Sigmoid colon (tissue), 7 donors: ENCODE results near the gene SLC5A5. TPM values are rescaled to one million over a fixed set of nuclear protein-coding genes. Genes with fewer than 3 reads are reported as not detected.
A peak's percentile ranks its signal among the peaks of the same experiment; 100 is the strongest.

Experiments
- DNase-seq: peaks from one replicate; pipeline ENCODE4 v3.0.0-alpha.2; 2019
- H3K27ac ChIP-seq, 4 donors: fragments of 200-600 bp; sonication (generic); one replicate each; pipeline ENCODE4 v1.5.1; 2016 to 2019; ENCODE audit warnings: mild to moderate bottlenecking in 1 of 4
- H3K27me3 ChIP-seq, 3 donors: fragments of 200-600 bp; sonication (generic); one replicate each; pipeline ENCODE4 v1.5.1; 2019; ENCODE audit warnings: mild to moderate bottlenecking in 1 of 3
- H3K36me3 ChIP-seq, 4 donors: fragments of 200-600 bp; sonication (generic); one replicate each; pipeline ENCODE4 v1.5.1; 2016 to 2019
- H3K4me1 ChIP-seq, 4 donors: fragments of 200-600 bp; sonication (generic); one replicate each; pipeline ENCODE4 v1.5.1; 2017 to 2019
- H3K4me3 ChIP-seq, 4 donors: fragments of 200-600 bp; sonication (generic); one replicate each; pipeline ENCODE4 v1.5.1; 2017 to 2019; ENCODE audit warnings: mild to moderate bottlenecking in 2 of 4, moderate library complexity in 1 of 4
- H3K9me3 ChIP-seq, 4 donors: fragments of 200-600 bp in 3 of 4; sonication (generic) in 3 of 4; one replicate each; pipeline versions ENCODE4 v1.5.1 to v1.6.1; 2013 to 2019
- EP300 ChIP-seq, 4 donors: sonication (generic); formaldehyde crosslinking; IDR thresholded peaks; one replicate each; pipeline ENCODE4 v1.6.1; 2017; ENCODE audit warnings: antibody characterized with exemption in 4 of 4
- POLR2A ChIP-seq, 2 donors: fragments of 450-650 bp; IDR thresholded peaks; one replicate each; pipeline ENCODE4 v1.6.1; 2016; ENCODE audit warnings: antibody characterized with exemption in 2 of 2, mild to moderate bottlenecking in 2 of 2, moderate library complexity in 2 of 2
- POLR2AphosphoS5 ChIP-seq, 4 donors: sonication (generic); formaldehyde crosslinking; IDR thresholded peaks; one replicate each; pipeline ENCODE4 v1.6.1; 2017; ENCODE audit warnings: antibody characterized with exemption in 4 of 4
- WGBS, 2 donors: extraction: QIAGEN DNeasy Blood & Tissue Kit; methylation state at CpG; one replicate each; pipeline ENCODE4 v1.1.7; 2013; 5-methylcytosine and 5-hydroxymethylcytosine counted together
- intact Hi-C: fragments of 100-400 bp; cut with DNase I; formaldehyde crosslinking; loops from one replicate; pipeline ENCODE4 v1.15.1; 2023
- polyA plus RNA-seq, 3 donors: library from polyadenylated mRNA; stranded (reverse); fragments of 200-250 nt; gene quantifications; one replicate each; pipeline ENCODE4 v1.2.3, GENCODE V29; 2013
- total RNA-seq, 4 donors: library from RNA; depleted of rRNA; stranded (reverse); fragments of >200 nt; gene quantifications; one replicate each; pipeline ENCODE4 v1.1.0, GENCODE V29; 2016
- TF ChIP-seq, protein P1 (sequence below), 4 experiments: fragments of 450-650 bp in 3 of 4; fragments of 200-600 bp in 1 of 4; IDR thresholded peaks; one replicate each; pipeline ENCODE4 v1.5.1; 2016 to 2019; ENCODE audit warnings: antibody characterized with exemption in 4 of 4, mild to moderate bottlenecking in 3 of 4, moderate library complexity in 2 of 4
- donor health status: healthy with polysubstance abuse.
- donor health status: Bipolar disorder and iron deficiency.
- donor health status: healthy.

Gene SLC5A5
- total and polyA plus RNA-seq, 7 donors = 0.13 to 0.60 TPM; not detected in 5

DNA sequence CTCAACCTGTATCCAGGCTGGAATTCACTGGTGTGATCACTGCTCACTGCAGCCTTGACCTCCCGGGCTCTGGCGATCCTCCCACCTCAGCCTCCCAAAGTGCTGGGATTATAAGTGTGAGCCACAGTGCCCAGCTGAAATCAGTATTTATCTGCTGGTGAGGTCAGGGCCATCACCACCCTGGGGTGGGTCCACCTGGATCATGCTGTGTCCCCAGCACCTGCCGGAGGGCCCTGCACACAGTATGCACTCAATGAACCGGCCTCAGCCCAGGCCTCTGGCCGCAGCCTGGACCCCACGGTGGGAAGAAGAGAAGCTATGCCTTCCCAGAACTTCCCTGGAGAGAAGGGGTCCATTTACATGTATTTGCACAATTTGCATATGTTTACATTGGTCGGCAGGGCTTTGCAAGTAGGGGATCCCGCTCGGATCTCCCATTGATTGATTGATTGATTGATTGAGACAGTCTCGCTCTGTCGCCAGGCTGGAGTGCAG lies 2.6 kb upstream of the SLC5A5 start:
- no peaks in the 10 kb centered on the region for H3K9me3 ChIP-seq
- WGBS, 2 donors = 69 to 74% methylated on average over 11 of the region's 11 CpGs
- peaks cover under 1 to 20% (median 9%) of the 10 kb centered on the region in 4 donors for H3K36me3 ChIP-seq
- no peak overlapping the region for H3K4me3 ChIP-seq
- H3K27me3 ChIP-seq = peaks cover 33 to 46% (median 43%) of the 10 kb centered on the region in 3 donors
- DNase-seq = no peak
- no peak overlapping the region for H3K27ac ChIP-seq
- H3K4me1 ChIP-seq = peaks cover 0 to 20% (median 18%) of the 10 kb centered on the region in 4 donors
- TF ChIP-seq, protein P1, sequence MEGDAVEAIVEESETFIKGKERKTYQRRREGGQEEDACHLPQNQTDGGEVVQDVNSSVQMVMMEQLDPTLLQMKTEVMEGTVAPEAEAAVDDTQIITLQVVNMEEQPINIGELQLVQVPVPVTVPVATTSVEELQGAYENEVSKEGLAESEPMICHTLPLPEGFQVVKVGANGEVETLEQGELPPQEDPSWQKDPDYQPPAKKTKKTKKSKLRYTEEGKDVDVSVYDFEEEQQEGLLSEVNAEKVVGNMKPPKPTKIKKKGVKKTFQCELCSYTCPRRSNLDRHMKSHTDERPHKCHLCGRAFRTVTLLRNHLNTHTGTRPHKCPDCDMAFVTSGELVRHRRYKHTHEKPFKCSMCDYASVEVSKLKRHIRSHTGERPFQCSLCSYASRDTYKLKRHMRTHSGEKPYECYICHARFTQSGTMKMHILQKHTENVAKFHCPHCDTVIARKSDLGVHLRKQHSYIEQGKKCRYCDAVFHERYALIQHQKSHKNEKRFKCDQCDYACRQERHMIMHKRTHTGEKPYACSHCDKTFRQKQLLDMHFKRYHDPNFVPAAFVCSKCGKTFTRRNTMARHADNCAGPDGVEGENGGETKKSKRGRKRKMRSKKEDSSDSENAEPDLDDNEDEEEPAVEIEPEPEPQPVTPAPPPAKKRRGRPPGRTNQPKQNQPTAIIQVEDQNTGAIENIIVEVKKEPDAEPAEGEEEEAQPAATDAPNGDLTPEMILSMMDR (IDR thresholded peaks at IDR 0.05) = no peak
- TF ChIP-seq POLR2AphosphoS5 (IDR thresholded peaks at IDR 0.05) (no peak), POLR2A (IDR thresholded peaks at IDR 0.05) (no peak)
- intact Hi-C loops = no loop called here

GRCh38 chr19:17871032-17871877 lies 490 bp upstream of the SLC5A5 start:
- Histone ChIP-seq H3K36me3 (no peaks in the 10 kb centered on the region), H3K9me3 (no peaks in the 10 kb centered on the region), H3K27ac (no peak overlapping the region), H3K27me3 (peaks cover 38 to 67% (median 62%) of the 10 kb centered on the region in 3 donors), H3K4me3 (no peak overlapping the region), H3K4me1 (peaks cover 0 to 22% (median 20%) of the 10 kb centered on the region in 4 donors)
- intact Hi-C loops = no loop called here
- 59 to 64% methylated on average over 10 of the region's 10 CpGs for WGBS, 2 donors
- TF ChIP-seq EP300 (IDR thresholded peaks at IDR 0.05) (no peak), POLR2A (IDR thresholded peaks at IDR 0.05) (no peak), POLR2AphosphoS5 (IDR thresholded peaks at IDR 0.05) (no peak)
- TF ChIP-seq, protein P1 (IDR thresholded peaks at IDR 0.05) = no peak
- DNase-seq = no peak

DNA sequence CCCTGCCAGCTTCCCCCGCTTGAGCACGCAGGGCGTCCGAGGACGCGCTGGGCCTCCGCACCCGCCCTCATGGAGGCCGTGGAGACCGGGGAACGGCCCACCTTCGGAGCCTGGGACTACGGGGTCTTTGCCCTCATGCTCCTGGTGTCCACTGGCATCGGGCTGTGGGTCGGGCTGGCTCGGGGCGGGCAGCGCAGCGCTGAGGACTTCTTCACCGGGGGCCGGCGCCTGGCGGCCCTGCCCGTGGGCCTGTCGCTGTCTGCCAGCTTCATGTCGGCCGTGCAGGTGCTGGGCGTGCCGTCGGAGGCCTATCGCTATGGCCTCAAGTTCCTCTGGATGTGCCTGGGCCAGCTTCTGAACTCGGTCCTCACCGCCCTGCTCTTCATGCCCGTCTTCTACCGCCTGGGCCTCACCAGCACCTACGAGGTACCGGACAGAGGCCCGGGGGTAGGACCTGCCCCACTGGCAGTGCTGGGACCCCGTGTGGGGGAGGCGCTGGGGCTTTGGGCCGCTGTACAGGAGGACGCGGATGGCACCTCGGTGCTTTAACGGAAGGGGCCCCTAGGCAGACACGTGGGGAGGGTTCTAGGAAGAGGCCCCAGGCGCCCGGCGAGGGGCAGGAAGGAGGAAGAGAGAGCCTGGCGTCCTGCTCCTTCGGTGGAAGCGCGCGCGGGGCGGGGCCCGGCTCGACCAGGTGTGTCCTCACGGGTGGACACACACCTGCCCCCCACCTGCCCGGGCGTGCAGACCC lies 681 bp downstream of the SLC5A5 start:
- no peak for DNase-seq
- 3% methylated on average over 61 of the region's 61 CpGs for whole genome bisulfite sequencing, 2 donors
- TF ChIP-seq, protein P1 (IDR thresholded peaks at IDR 0.05) = no peak
- no peak for TF ChIP-seq POLR2AphosphoS5 (IDR thresholded peaks at IDR 0.05)
- no peak for TF ChIP-seq EP300 (IDR thresholded peaks at IDR 0.05)
- no peak for TF ChIP-seq POLR2A (IDR thresholded peaks at IDR 0.05)
- H3K27me3 ChIP-seq = peaks cover 38 to 76% (median 62%) of the 10 kb centered on the region in 3 donors
- no peak overlapping the region for H3K27ac ChIP-seq
- no peaks in the 10 kb centered on the region for H3K9me3 ChIP-seq
- peaks cover 0 to 22% (median 20%) of the 10 kb centered on the region in 4 donors for H3K4me1 ChIP-seq
- peak overlapping the region in 2 of 4 donors; percentile 3 to 15 for H3K4me3 ChIP-seq
- intact Hi-C loops = no loop called here
- no peaks in the 10 kb centered on the region for H3K36me3 ChIP-seq

DNA sequence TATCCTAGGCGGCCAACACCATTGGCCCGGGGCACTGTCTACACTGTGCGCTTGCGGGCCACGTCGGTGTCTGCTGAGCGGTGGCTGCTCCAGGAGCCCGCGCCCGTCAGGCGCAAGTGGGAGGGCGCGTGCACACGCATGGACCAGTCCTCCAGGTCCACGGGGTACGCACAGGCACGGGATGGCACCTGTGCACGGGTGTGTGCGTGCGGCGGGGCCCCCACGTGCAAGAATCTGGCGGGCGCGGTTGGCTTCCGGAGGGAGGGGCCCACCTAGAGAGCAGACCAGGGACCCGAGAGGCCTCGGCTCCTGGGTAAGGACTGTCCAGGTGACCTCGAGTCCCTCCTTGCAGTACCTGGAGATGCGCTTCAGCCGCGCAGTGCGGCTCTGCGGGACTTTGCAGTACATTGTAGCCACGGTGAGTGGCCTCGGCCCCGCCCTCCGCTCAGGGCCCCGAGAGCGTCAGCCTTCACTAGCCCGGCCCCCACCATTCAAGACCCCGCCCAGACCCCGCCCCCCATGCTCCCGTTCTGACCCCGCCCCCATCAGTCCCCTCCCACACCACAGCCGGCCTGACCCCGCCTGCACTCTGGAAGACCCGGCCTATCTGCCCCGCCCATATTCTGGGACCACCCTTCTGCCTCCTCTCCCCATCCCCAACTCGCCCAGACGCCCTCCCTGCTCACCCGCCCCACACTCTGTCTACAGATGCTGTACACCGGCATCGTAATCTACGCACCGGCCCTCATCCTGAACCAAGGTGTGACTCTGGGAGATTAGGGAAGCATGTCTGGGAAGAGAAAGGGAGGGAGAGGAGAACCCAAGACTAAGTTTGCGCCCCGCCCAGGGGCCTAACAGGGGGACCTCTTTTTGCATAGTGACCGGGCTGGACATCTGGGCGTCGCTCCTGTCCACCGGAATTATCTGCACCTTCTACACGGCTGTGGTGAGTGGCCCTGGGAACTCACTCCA lies 2.3 kb downstream of the SLC5A5 start:
- H3K9me3 ChIP-seq = no peaks in the 10 kb centered on the region
- H3K4me1 ChIP-seq = peaks cover 0 to 22% (median 20%) of the 10 kb centered on the region in 4 donors
- no peaks in the 10 kb centered on the region for H3K36me3 ChIP-seq
- intact Hi-C loops = no loop called here
- DNase-seq = no peak
- H3K27me3 ChIP-seq = peaks cover 38 to 80% (median 62%) of the 10 kb centered on the region in 3 donors
- TF ChIP-seq EP300 (IDR thresholded peaks at IDR 0.05) = no peak
- TF ChIP-seq POLR2A (IDR thresholded peaks at IDR 0.05) = no peak
- TF ChIP-seq POLR2AphosphoS5 (IDR thresholded peaks at IDR 0.05) = no peak
- TF ChIP-seq, protein P1 (IDR thresholded peaks at IDR 0.05) = no peak
- 6 to 10% methylated on average over 63 of the region's 63 CpGs for WGBS, 2 donors
- no peak overlapping the region for H3K4me3 ChIP-seq
- H3K27ac ChIP-seq = no peak overlapping the region
